GM12872 (cell line): ENCODE data around the gene CCDC106.

Source experiments
- TF ChIP-seq, protein P1 (sequence below): IDR thresholded peaks from 3 replicates; pipeline ENCODE4 v1.5.1; 2011; ENCODE audit warnings: low read depth, mild to moderate bottlenecking, low read length, moderate library complexity; ENCODE audit not compliant: insufficient read depth

CCDC106 gene

DNA sequence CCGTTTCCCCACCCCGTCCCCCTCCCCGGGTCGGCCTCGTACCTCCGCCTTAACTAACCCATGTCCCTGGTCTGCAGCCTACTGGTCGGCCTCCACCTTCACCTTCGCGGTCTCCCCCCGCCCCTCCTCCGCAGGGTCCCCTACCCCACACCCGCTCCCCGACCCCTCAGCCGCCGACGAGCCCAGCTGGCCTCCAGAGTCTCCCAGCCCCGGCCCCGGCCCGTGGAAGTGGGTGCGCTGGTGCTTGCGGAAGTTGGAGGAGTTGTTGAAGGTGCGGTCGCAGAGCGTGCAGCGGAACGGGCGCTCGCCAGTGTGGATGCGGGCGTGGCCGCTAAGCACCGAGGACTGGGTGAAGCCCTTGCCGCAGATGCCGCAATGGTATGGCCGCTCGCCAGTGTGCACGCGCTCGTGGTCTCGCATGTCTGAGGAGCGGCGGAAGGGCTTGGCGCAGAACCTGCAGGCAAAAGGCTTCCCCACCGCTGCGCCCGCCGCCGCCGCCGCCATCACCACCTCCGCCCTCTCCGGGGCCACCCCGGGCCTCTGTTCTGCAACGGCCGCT is 26.3 kb upstream of the CCDC106 start:
- TF ChIP-seq, protein P1, sequence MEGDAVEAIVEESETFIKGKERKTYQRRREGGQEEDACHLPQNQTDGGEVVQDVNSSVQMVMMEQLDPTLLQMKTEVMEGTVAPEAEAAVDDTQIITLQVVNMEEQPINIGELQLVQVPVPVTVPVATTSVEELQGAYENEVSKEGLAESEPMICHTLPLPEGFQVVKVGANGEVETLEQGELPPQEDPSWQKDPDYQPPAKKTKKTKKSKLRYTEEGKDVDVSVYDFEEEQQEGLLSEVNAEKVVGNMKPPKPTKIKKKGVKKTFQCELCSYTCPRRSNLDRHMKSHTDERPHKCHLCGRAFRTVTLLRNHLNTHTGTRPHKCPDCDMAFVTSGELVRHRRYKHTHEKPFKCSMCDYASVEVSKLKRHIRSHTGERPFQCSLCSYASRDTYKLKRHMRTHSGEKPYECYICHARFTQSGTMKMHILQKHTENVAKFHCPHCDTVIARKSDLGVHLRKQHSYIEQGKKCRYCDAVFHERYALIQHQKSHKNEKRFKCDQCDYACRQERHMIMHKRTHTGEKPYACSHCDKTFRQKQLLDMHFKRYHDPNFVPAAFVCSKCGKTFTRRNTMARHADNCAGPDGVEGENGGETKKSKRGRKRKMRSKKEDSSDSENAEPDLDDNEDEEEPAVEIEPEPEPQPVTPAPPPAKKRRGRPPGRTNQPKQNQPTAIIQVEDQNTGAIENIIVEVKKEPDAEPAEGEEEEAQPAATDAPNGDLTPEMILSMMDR, result no peak

DNA sequence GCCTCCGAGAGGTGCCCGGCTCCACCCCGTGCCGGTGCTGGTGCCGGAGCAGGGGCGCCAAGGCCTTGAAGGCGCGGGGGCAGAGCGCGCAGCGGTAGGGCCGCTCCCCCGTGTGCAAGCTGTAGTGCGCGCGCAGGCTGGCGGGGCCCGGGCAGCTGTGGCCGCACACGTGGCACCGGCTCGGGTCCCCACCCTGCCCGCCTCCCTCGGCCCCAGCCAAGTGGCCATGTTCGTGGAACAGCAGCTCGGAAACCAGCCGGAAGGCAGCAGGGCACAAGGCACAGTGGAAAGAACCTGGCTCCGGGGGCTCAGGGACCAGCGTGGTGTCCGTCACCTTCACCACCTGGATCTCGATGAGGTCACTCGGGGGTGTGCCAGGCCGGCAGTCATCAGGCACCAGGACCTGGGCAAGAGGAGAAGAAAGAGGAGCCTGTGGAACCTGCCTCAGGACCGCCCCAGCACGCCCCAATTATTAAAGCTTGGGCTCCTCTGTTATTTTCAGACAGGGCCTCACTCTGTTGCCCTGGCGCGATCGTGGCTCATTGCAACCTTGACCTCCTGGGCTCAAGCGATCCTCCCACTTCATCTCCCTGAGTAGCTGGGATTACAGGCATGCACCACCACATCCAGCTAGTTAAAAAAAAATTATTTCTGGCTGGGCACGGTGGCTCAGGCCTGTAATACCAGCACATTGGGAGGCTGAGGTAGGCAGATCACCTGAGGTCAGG is 25.6 kb upstream of the CCDC106 start:
- TF ChIP-seq, protein P1, result no peak

DNA sequence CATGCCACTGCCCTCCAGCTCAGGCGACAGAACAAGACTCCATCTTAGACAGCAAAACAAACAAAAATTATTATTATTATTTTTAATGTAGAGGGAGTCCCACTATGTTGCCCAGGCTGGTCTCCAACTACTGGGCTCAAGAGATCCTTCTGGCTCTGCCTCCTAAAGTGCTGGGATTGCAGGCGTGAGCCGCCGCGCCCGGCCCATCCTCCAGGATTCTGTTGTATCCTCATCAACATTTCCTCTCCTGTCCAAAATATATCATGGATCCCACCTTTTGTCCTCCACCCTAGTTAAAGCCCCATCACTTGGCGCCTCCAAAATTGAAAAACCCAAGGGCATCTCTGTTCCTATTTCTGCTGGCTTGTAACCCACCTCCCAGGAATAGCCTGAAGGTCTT is 24.9 kb upstream of the CCDC106 start:
- TF ChIP-seq, protein P1, result no peak

DNA sequence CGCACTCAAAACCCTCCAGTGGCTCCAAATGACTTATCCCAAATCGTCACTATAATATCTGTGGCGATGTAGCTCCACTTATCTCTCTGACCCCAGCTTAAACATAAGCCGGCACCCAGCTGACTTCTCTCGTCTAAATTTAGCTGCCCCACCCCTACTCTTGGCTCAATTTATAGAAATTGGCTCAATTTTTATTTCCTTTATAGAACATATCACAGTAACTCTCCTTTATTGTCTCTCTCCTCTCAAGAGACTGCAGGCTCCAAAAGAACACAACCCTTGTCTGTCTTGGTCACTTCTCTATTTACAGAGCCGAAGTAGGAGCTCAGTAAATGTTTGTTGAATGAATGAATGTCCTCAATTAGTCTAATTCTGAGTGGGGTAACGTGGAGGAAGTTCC is 24.5 kb upstream of the CCDC106 start:
- TF ChIP-seq, protein P1, result no peak

DNA sequence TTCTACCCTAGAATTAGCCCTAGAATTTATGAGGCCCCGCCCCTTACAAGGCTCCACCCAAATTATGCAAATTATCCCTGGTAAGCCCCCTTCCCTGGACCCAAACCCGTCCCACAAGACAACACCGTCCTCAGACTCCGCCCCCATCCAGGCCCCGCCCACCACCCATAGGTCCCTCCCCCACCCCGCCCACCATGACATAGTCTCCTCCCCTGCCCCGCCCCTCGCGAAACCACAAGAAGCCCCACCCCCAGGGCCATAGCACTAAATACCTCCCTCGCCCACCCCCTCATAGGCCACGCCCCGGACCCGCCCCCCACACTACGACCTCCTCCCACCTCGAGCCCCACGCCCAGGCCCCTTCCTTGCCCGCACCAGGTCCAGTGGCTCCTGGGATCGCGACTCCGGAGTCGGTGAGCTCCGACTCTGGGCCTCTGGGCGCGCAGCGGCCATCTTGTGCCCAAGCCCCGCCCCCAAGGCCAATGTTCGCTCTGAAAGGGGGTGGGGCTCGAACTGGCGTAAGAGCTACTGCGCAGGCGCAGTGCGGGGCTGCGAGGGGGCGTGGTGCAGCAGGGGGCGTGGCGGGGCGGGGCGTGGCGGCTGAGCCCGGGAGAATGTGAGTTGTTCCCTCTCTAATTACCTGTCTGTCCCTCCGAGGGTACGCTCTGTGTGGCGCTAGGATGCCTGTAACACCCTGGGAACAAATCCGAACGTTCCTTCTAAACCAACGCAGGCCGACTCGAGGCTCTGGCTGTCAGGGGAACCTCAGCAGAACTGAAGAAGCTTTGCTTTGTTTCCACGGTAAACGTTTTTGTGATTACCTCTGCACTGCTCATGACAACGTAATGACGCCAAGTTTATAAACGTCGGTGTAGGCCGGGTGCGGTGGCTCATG is 23.7 kb upstream of the CCDC106 start, which contains the start of gene ZNF784:
Gene ZNF784, minus strand, starts transcription at position 458 of the 895 bp plus-strand sequence. Its CDS starts 5 bp downstream, at position 453.
- TF ChIP-seq, protein P1, result no peak

DNA sequence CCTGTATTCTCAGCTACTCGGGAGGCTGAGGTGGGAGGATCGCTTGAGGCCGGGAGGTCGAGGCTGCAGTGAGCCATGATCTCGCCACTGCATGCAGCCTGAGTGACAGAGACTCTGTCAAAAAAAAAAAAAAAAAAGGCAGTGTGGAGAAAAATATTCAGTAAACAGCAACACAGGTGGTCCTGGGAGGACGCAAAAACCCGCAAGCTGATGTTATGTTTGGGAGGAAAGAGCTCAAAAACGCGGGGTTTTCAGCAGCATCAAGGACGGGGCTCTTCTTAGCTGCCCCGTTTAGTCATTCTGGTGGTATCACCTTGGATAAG is 23.0 kb upstream of the CCDC106 start:
- TF ChIP-seq, protein P1, result no peak

DNA sequence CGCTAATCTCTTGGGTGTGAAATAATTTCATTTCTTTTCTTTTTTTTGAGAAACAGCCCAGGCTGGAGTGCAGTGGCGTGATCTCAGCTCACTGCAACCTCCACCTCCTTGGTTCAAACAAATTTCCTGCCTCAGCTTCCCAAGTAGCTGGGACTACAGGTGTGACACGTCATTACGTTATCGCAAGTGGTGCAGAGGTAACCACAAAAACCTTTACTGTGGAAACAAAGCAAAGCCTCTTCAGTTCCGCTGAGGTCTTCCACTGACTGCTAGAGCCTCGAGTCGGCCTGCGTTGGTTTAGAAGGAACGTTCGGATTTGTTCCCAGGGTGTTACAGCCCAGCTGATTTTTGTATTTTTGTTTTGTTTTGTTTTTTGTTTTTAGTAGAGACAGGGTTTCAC is 21.7 kb upstream of the CCDC106 start:
- TF ChIP-seq, protein P1, result no peak
